HCT116 (cell line): ENCODE data around the gene PHOX2A. TPM values are rescaled to one million over a fixed set of nuclear protein-coding genes. Genes with fewer than 3 reads are reported as not detected.

Source experiments
- ATAC-seq: fragments of 200-7000 bp; cut with Tn5 transposase; 2 replicates; pipeline ENCODE4 v1.9.1; 2020; ENCODE audit warnings: mild to moderate bottlenecking, moderate library complexity
- BruUV-seq: library from RNA; stranded (reverse); fragments of 400-500 nt; replicated peaks from 2 replicates; lab custom pipeline; 2021; lab: Mats Ljungman, UMichigan
- CTCF ChIA-PET: fragments of 300-600 bp; sonication (Branson Sonifier 250); formaldehyde crosslinking; loops from one replicate; lab custom pipeline; 2021; ENCODE audit warnings: antibody characterized with exemption; lab: Charles Lee
- POLR2A ChIA-PET: fragments of 300-600, 350-600 bp; sonication (Branson Sonifier 250); formaldehyde crosslinking; loops from one replicate; lab custom pipeline; 2021; ENCODE audit warnings: antibody characterized with exemption; lab: Charles Lee
- RAD21 ChIA-PET, 2 experiments: fragments of 300-600 bp; sonication (Branson Sonifier 250); formaldehyde crosslinking; loops; one replicate each; lab custom pipeline; 2023; ENCODE audit warnings: low total read pairs in 2 of 2; ENCODE audit not compliant: uncharacterized antibody in 2 of 2, unreplicated experiment in 2 of 2, low non-redundant PET in 1 of 2; lab: Charles Lee
- DNase-seq: peaks from one replicate; pipeline ENCODE4 v3.0.0-alpha.2; 2010; ENCODE audit warnings: low read depth, low spot score
- H2AFZ ChIP-seq: fragments of 200-600 bp; shearing (Covaris generic), sonication (generic); 2 replicates; pipeline ENCODE4 v1.6.1; 2017; ENCODE audit warnings: low read depth, mixed run types, mixed read lengths, antibody characterized with exemption, low read length; ENCODE audit not compliant: poor library complexity, severe bottlenecking
- H3K27ac ChIP-seq: 2 replicates; pipeline ENCODE4 v1.5.1; 2012; ENCODE audit warnings: low read depth, low read length
- H3K27me3 ChIP-seq: fragments of 200-600 bp; sonication (generic); 2 replicates; pipeline ENCODE4 v1.6.1; 2016; ENCODE audit warnings: mixed run types, low read length, mixed read lengths; ENCODE audit not compliant: insufficient read depth
- H3K36me3 ChIP-seq, 2 experiments: fragments of 200-500 bp in 1 of 2; fragments of 200-600 bp in 1 of 2; sonication (Bioruptor generic) in 1 of 2; sonication (generic) in 1 of 2; 2 replicates each; pipeline versions ENCODE4 v1.5.1 to v1.6.1; 2014 to 2016; ENCODE audit warnings: low read length in 2 of 2, inconsistent platforms in 1 of 2, mixed read lengths in 1 of 2, mixed run types in 1 of 2; ENCODE audit not compliant: insufficient read depth in 2 of 2, control insufficient read depth in 1 of 2
- H3K4me1 ChIP-seq, 2 experiments: fragments of 200-600 bp in 1 of 2; sonication (generic) in 1 of 2; 2 replicates each; pipeline versions ENCODE4 v1.5.1 to v1.6.1; 2012 to 2017; ENCODE audit warnings: low read length in 2 of 2, inconsistent platforms in 1 of 2, mild to moderate bottlenecking in 1 of 2, mixed read lengths in 1 of 2, mixed run types in 1 of 2, moderate library complexity in 1 of 2; ENCODE audit not compliant: insufficient read depth in 2 of 2, control insufficient read depth in 1 of 2
- H3K4me2 ChIP-seq: fragments of 200-600 bp; sonication (generic); 2 replicates; pipeline ENCODE4 v1.6.1; 2017; ENCODE audit warnings: mixed run types, low read length, mixed read lengths
- H3K4me3 ChIP-seq, 2 experiments: fragments of 200-600 bp in 1 of 2; sonication (generic) in 1 of 2; replicated peaks in 1 of 2; 2 replicates each; pipeline ENCODE4 v1.5.1; 2011 to 2016; ENCODE audit warnings: low read length in 2 of 2, control low read depth in 1 of 2, low read depth in 1 of 2, mild to moderate bottlenecking in 1 of 2, mixed read lengths in 1 of 2, mixed run types in 1 of 2
- H3K79me2 ChIP-seq: fragments of 200-600 bp; sonication (generic); 2 replicates; pipeline ENCODE4 v1.6.1; 2017; ENCODE audit warnings: mild to moderate bottlenecking, mixed run types, low read length, moderate library complexity, mixed read lengths; ENCODE audit not compliant: insufficient read depth
- H3K9ac ChIP-seq: fragments of 200-600 bp; sonication (generic); 2 replicates; pipeline ENCODE4 v1.6.1; 2016; ENCODE audit warnings: low read length, mixed read lengths
- H3K9me2 ChIP-seq: fragments of 200-600 bp; sonication (generic), shearing (Covaris generic); 2 replicates; pipeline ENCODE4 v1.6.1; 2017; ENCODE audit warnings: mixed run types, mild to moderate bottlenecking, moderate library complexity; ENCODE audit not compliant: insufficient read depth
- H3K9me3 ChIP-seq, 2 experiments: fragments of 200-500 bp in 1 of 2; fragments of 200-600 bp in 1 of 2; sonication (Bioruptor generic) in 1 of 2; sonication (generic) in 1 of 2; 2 replicates each; pipeline ENCODE4 v1.6.1; 2014 to 2017; ENCODE audit warnings: low read length in 2 of 2, mixed read lengths in 2 of 2, inconsistent platforms in 1 of 2, low read depth in 1 of 2, mild to moderate bottlenecking in 1 of 2, mixed run types in 1 of 2, moderate library complexity in 1 of 2; ENCODE audit not compliant: control insufficient read depth in 1 of 2, insufficient read depth in 1 of 2
- H4K20me1 ChIP-seq: fragments of 200-600 bp; sonication (generic), shearing (Covaris generic); 2 replicates; pipeline ENCODE4 v1.6.1; 2017; ENCODE audit warnings: mixed run types, mild to moderate bottlenecking, moderate library complexity; ENCODE audit not compliant: insufficient read depth
- ATF3 ChIP-seq: IDR thresholded peaks from 2 replicates; pipeline ENCODE4 v1.6.1; 2012
- CBX3 ChIP-seq: IDR thresholded peaks from 2 replicates; pipeline ENCODE4 v1.6.1; 2012; ENCODE audit warnings: low read depth
- CEBPB ChIP-seq: IDR thresholded peaks from 2 replicates; pipeline ENCODE4 v1.6.1; 2012; ENCODE audit warnings: low read depth
- EGR1 ChIP-seq: IDR thresholded peaks from 2 replicates; pipeline ENCODE4 v1.6.1; 2012; ENCODE audit warnings: low read depth
- ELF1 ChIP-seq: IDR thresholded peaks from 2 replicates; pipeline ENCODE4 v1.6.1; 2012; ENCODE audit warnings: low read depth, borderline replicate concordance
- EZH2 ChIP-seq: fragments of 200-600 bp; sonication (generic); IDR thresholded peaks from 2 replicates; pipeline ENCODE4 v1.6.1; 2017; ENCODE audit warnings: antibody characterized with exemption, mixed run types
- EZH2phosphoT487 ChIP-seq: fragments of 200-600 bp; IDR thresholded peaks from 2 replicates; pipeline ENCODE4 v1.6.1; 2018; ENCODE audit warnings: antibody characterized with exemption, borderline replicate concordance
- FOSL1 ChIP-seq: IDR thresholded peaks from 2 replicates; pipeline ENCODE4 v1.6.1; 2012; ENCODE audit warnings: low read depth
- JUND ChIP-seq: IDR thresholded peaks from 2 replicates; pipeline ENCODE4 v1.6.1; 2012
- MAX ChIP-seq: IDR thresholded peaks from 2 replicates; pipeline ENCODE4 v1.6.1; 2012
- POLR2AphosphoS5 ChIP-seq: IDR thresholded peaks from 2 replicates; pipeline ENCODE4 v1.6.1; 2011; ENCODE audit warnings: mild to moderate bottlenecking, low read depth, low read length, moderate library complexity
- RAD21 ChIP-seq: IDR thresholded peaks from 2 replicates; pipeline ENCODE4 v1.6.1; 2012; ENCODE audit warnings: low read depth, mild to moderate bottlenecking
- REST ChIP-seq: IDR thresholded peaks from 2 replicates; pipeline ENCODE4 v1.6.1; 2012; ENCODE audit warnings: low read depth
- SIN3A ChIP-seq: IDR thresholded peaks from 2 replicates; pipeline ENCODE4 v1.6.1; 2012; ENCODE audit warnings: low read depth
- SP1 ChIP-seq: IDR thresholded peaks from 2 replicates; pipeline ENCODE4 v1.6.1; 2012; ENCODE audit warnings: low read depth
- TCF7L2 ChIP-seq: IDR thresholded peaks from 2 replicates; pipeline ENCODE4 v1.7.0; 2011; ENCODE audit warnings: borderline replicate concordance, inconsistent platforms; ENCODE audit not compliant: insufficient read depth, insufficient read length; ENCODE audit errors: extremely low read depth
- ZFX ChIP-seq: fragments of 450-650 bp; IDR thresholded peaks from 2 replicates; pipeline ENCODE4 v1.6.1; 2017
- intact Hi-C: fragments of 100-400 bp; cut with micrococcal nuclease; formaldehyde crosslinking; loops from 2 replicates; pipeline ENCODE4 v1.10.0; 2022
- total RNA-seq: library from RNA; stranded (reverse); gene quantifications from one replicate; pipeline ENCODE4 v1.2.1, GENCODE V29; 2021; ENCODE audit not compliant: unreplicated experiment

The PHOX2A gene
- total RNA-seq, 1 experiment from 2014 or later: not detected

GRCh38 chr11:72236774-72237111 lies 7.2 kb downstream of the PHOX2A start:
- Histone ChIP-seq H3K9ac (no peak overlapping the region), H3K36me3 (peaks cover 5 to 9% of the 10 kb centered on the region in 2 experiments; a peak in 3 of 4 replicates), H3K27me3 (no peaks in the 10 kb centered on the region), H3K4me1 (peaks cover 0 to 4% of the 10 kb centered on the region in 2 experiments; a peak in 1 of 4 replicates)
- no peak for ATAC-seq
- no peak for DNase-seq
- no peak for TF ChIP-seq ZFX
- no peak for TF ChIP-seq EZH2
- TF ChIP-seq CEBPB: no peak
- no peak for TF ChIP-seq POLR2AphosphoS5
- TF ChIP-seq ATF3: no peak
- TF ChIP-seq, all 23 proteins: peak for 0
- CTCF ChIA-PET: no interaction called here
- no peaks in the 10 kb centered on the region for H4K20me1 ChIP-seq
- no peaks in the 10 kb centered on the region for H3K9me3 ChIP-seq
- no peak overlapping the region for H3K4me3 ChIP-seq
- no peak overlapping the region for H2AFZ ChIP-seq
- H3K9me2 ChIP-seq: no peaks in the 10 kb centered on the region
- no peaks in the 10 kb centered on the region for H3K79me2 ChIP-seq
- H3K27ac ChIP-seq: no peak overlapping the region
- no peak overlapping the region for H3K4me2 ChIP-seq
- RAD21 ChIA-PET: no interaction called here
- POLR2A ChIA-PET: no interaction called here
- no TSS peak for BruUV-seq
- intact Hi-C loops: no loop called here

GRCh38 chr11:72236083-72236697 lies 7.8 kb downstream of the PHOX2A start:
- RAD21 ChIA-PET: no interaction called here
- no peak overlapping the region for H3K27ac ChIP-seq
- no TSS peak for BruUV-seq
- POLR2A ChIA-PET: no interaction called here
- H4K20me1 ChIP-seq: no peaks in the 10 kb centered on the region
- ATAC-seq: no peak
- CTCF ChIA-PET: no interaction called here
- intact Hi-C loops: no loop called here
- no peak overlapping the region for H3K4me2 ChIP-seq
- H3K36me3 ChIP-seq: peaks cover 5 to 9% of the 10 kb centered on the region in 2 experiments; a peak in 3 of 4 replicates
- DNase-seq: no peak
- no peaks in the 10 kb centered on the region for H3K9me3 ChIP-seq
- no peak overlapping the region for H3K4me3 ChIP-seq
- H3K9ac ChIP-seq: no peak overlapping the region
- TF ChIP-seq EGR1 (no peak), CBX3 (no peak), MAX (no peak), EZH2phosphoT487 (no peak), FOSL1 (no peak), REST (no peak), JUND (no peak), ZFX (no peak), TCF7L2 (no peak), CEBPB (no peak), SIN3A (no peak), EZH2 (no peak), POLR2AphosphoS5 (no peak), ELF1 (no peak), SP1 (no peak), RAD21 (no peak)
- H3K9me2 ChIP-seq: no peaks in the 10 kb centered on the region
- no peaks in the 10 kb centered on the region for H3K27me3 ChIP-seq
- H3K79me2 ChIP-seq: no peaks in the 10 kb centered on the region
- H2AFZ ChIP-seq: no peak overlapping the region
- H3K4me1 ChIP-seq: peaks cover 0 to 4% of the 10 kb centered on the region in 2 experiments; a peak in 1 of 4 replicates
